ENCODE data around the gene ITPR2. TPM values are rescaled to one million over a fixed set of nuclear protein-coding genes. Genes with fewer than 3 reads are reported as not detected.

ITPR2 gene
- total RNA-seq, 1 experiment from 2014 or later = 14.3 TPM

DNA sequence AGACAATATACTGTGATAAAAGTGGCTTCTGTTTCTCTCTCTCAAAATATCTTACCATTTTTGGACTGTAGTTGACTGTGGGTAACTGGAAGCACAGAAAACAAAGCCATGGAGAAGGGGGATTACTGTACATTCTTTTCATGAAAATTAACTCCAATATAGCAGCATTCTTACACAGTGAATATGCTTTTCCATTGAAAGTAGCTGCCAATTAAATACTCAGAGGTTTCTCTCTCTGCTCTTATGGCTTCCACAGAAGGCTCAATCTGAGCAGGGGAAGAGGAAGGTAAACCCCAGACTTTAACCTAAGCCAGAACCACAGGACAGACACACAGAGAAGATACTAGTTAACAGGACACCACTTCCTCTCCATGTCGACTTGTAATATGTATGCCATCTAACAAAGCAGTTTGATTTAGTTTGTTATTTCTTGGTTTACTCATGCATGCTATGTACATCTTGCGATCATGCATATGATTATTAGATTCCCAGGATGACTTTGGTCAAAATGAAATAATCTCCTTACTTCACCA lies 487.5 kb downstream of the ITPR2 start:
- H3K36me3 Mint-ChIP-seq (ENCODE audit: insufficient read depth, unreplicated experiment) = peaks cover 5% of the 10 kb centered on the region
- no peak overlapping the region for H3K27ac Mint-ChIP-seq (ENCODE audit: low read depth, unreplicated experiment)
- ChIA-PET POLR2A (no interaction called here), CTCF (no interaction called here)
- no peaks in the 10 kb centered on the region for H3K27me3 Mint-ChIP-seq (ENCODE audit: insufficient read depth, unreplicated experiment)
- H3K9me3 Mint-ChIP-seq (ENCODE audit: unreplicated experiment) = no peaks in the 10 kb centered on the region
- no peaks in the 10 kb centered on the region for H3K4me1 Mint-ChIP-seq (ENCODE audit: insufficient read depth, unreplicated experiment)
- intact Hi-C loops (cut with micrococcal nuclease) = no loop called here
- TF ChIP-seq, protein P1, sequence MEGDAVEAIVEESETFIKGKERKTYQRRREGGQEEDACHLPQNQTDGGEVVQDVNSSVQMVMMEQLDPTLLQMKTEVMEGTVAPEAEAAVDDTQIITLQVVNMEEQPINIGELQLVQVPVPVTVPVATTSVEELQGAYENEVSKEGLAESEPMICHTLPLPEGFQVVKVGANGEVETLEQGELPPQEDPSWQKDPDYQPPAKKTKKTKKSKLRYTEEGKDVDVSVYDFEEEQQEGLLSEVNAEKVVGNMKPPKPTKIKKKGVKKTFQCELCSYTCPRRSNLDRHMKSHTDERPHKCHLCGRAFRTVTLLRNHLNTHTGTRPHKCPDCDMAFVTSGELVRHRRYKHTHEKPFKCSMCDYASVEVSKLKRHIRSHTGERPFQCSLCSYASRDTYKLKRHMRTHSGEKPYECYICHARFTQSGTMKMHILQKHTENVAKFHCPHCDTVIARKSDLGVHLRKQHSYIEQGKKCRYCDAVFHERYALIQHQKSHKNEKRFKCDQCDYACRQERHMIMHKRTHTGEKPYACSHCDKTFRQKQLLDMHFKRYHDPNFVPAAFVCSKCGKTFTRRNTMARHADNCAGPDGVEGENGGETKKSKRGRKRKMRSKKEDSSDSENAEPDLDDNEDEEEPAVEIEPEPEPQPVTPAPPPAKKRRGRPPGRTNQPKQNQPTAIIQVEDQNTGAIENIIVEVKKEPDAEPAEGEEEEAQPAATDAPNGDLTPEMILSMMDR (IDR thresholded peaks at IDR 0.05; ENCODE audit: unreplicated experiment) = no peak
- no TSS peak for BruUV-seq (replicated peaks)
- H3K4me3 Mint-ChIP-seq (ENCODE audit: unreplicated experiment) = no peak overlapping the region
- DNase-seq (ENCODE audit: unreplicated experiment) = no peak

DNA sequence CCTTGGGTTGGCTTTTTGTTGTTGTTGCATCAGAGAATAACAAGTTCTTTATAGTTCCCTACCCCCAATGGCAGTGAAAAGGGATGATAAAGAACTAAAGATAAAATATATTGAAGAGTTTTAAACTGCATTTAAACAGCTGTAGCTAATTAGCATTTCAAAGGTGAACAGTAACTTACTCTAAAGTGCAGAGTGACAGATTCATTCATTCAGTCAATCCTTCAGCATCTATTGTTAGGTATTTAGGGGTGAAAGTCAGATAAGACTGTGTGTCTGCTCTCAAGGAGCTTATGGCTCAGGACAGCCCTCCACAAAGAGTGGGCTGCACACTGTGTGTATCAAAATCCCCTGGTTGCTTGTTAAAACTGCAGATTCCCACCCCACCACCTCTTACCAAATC lies 491.5 kb downstream of the ITPR2 start:
- no peaks in the 10 kb centered on the region for H3K36me3 Mint-ChIP-seq (ENCODE audit: insufficient read depth, unreplicated experiment)
- TF ChIP-seq, protein P1 (IDR thresholded peaks at IDR 0.05; ENCODE audit: unreplicated experiment) = no peak
- no peaks in the 10 kb centered on the region for H3K27me3 Mint-ChIP-seq (ENCODE audit: insufficient read depth, unreplicated experiment)
- intact Hi-C loops (cut with micrococcal nuclease) = no loop called here
- H3K4me1 Mint-ChIP-seq (ENCODE audit: insufficient read depth, unreplicated experiment) = no peaks in the 10 kb centered on the region
- DNase-seq (ENCODE audit: unreplicated experiment) = no peak
- BruUV-seq (replicated peaks) = no TSS peak
- no peak overlapping the region for H3K4me3 Mint-ChIP-seq (ENCODE audit: unreplicated experiment)
- CTCF ChIA-PET = no interaction called here
- no peaks in the 10 kb centered on the region for H3K9me3 Mint-ChIP-seq (ENCODE audit: unreplicated experiment)
- H3K27ac Mint-ChIP-seq (ENCODE audit: low read depth, unreplicated experiment) = no peak overlapping the region
- POLR2A ChIA-PET = interaction anchor here (2.3 kb wide), 1 partner anchor 12 kb away, joined by 5 read pairs; no protein-coding TSS in a partner anchor

DNA sequence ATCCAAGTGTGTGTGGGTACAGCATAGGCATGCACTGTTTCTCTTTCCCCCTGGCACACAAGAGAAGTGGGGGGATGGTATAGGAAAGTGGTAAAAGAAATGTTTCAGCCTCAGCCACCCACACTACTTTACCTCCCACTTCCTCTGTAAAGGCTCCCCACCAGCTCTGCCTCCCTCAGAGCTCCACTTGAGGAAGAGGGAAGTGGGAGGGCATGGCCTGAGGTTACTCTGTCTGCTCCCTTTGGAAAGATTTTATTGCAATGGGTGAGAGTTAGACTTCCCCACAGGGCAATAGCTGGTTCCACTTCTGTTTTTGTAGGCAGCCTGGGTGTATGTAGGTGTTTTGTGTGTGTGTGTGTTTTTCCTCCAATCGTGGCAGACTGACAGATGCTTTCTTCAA lies 492.3 kb downstream of the ITPR2 start:
- ChIA-PET POLR2A (no interaction called here), CTCF (no interaction called here)
- TF ChIP-seq, protein P1 (IDR thresholded peaks at IDR 0.05; ENCODE audit: unreplicated experiment) = no peak
- Mint-ChIP-seq H3K27ac (ENCODE audit: low read depth, unreplicated experiment) (no peak overlapping the region), H3K36me3 (ENCODE audit: insufficient read depth, unreplicated experiment) (no peaks in the 10 kb centered on the region), H3K9me3 (ENCODE audit: unreplicated experiment) (no peaks in the 10 kb centered on the region), H3K27me3 (ENCODE audit: insufficient read depth, unreplicated experiment) (no peaks in the 10 kb centered on the region), H3K4me3 (ENCODE audit: unreplicated experiment) (no peak overlapping the region), H3K4me1 (ENCODE audit: insufficient read depth, unreplicated experiment) (no peaks in the 10 kb centered on the region)
- no TSS peak for BruUV-seq (replicated peaks)
- intact Hi-C loops (cut with micrococcal nuclease) = no loop called here
- no peak for DNase-seq (ENCODE audit: unreplicated experiment)

DNA sequence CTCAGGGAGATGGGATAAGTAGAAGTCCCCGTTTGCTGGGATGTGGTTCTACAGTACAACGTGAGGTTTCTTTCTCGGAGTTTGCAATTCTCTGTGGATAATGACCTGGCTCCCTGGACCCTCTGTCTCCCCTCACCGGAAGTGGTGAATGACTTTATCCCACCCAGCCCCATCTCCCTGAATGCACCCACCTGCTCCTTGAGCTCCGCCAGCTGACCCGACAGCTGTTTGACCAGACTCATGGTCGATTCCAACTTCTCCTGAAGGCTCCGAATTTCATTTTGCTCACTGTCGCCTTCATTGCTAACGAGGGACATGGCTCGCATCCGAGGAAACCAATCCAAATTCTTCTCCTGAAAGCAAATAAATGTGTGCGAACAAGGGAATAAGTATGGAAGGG lies 493.0 kb downstream of the ITPR2 start:
- DNase-seq (ENCODE audit: unreplicated experiment) = no peak
- Mint-ChIP-seq H3K9me3 (ENCODE audit: unreplicated experiment) (no peaks in the 10 kb centered on the region), H3K27ac (ENCODE audit: low read depth, unreplicated experiment) (no peak overlapping the region), H3K4me3 (ENCODE audit: unreplicated experiment) (no peak overlapping the region), H3K36me3 (ENCODE audit: insufficient read depth, unreplicated experiment) (no peaks in the 10 kb centered on the region), H3K4me1 (ENCODE audit: insufficient read depth, unreplicated experiment) (no peaks in the 10 kb centered on the region), H3K27me3 (ENCODE audit: insufficient read depth, unreplicated experiment) (no peaks in the 10 kb centered on the region)
- intact Hi-C loops (cut with micrococcal nuclease) = no loop called here
- no TSS peak for BruUV-seq (replicated peaks)
- ChIA-PET CTCF (no interaction called here), POLR2A (no interaction called here)
- TF ChIP-seq, protein P1 (IDR thresholded peaks at IDR 0.05; ENCODE audit: unreplicated experiment) = no peak
